NB4 (cell line): ENCODE results near the gene PHACTR3.

Source experiments
- MYC ChIP-seq: IDR thresholded peaks from 2 replicates; pipeline ENCODE4 v1.6.1; 2011; ENCODE audit warnings: low read depth, low read length
- POLR2A ChIP-seq: IDR thresholded peaks from 2 replicates; pipeline ENCODE4 v1.6.1; 2011; ENCODE audit warnings: mild to moderate bottlenecking; ENCODE audit not compliant: insufficient read length; ENCODE audit errors: extremely low read depth
- TF ChIP-seq, protein P1 (sequence below): IDR thresholded peaks from one replicate; pipeline ENCODE4 v1.5.1; 2012; ENCODE audit warnings: low read depth, low read length
- TF ChIP-seq, protein P2 (sequence below): IDR thresholded peaks from 2 replicates; pipeline ENCODE4 v1.6.1; 2011; ENCODE audit warnings: low read depth, low read length

DNA sequence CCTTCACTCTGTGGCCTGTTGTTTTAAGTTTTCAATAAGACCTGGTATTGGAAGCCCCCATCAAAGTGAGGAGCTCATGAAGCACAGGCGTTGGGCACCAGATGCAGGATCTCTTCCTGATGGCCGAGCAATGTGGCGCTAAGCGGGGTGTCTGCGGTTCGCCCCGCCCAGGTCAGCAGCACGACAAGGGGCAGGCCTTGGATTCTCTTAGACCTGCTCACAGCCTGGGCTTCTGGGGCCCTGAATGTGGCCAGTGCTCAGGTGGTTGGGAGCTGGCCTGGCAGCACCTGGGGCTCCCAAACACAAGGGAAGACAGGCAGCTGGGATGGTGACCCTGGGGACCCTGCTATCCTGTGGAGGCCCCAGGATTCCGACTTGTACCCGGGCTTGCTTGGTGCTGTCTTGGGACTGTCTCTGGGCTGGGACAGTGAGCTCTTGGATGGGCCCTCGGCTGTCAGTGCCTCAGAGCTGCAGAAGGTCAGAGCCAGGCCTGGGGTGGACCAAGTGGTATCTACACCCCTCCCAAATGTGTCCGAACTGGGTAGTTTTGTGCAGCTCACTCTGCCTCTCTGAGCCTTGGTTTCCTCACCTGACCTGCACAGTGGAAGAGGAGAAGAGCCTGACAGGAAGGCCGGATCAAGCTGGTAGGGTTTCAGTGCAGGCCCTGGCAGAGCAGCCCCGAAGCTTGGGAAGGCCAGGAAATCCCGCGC, 69.1 kb downstream of the PHACTR3 start:
- TF ChIP-seq, protein P1, sequence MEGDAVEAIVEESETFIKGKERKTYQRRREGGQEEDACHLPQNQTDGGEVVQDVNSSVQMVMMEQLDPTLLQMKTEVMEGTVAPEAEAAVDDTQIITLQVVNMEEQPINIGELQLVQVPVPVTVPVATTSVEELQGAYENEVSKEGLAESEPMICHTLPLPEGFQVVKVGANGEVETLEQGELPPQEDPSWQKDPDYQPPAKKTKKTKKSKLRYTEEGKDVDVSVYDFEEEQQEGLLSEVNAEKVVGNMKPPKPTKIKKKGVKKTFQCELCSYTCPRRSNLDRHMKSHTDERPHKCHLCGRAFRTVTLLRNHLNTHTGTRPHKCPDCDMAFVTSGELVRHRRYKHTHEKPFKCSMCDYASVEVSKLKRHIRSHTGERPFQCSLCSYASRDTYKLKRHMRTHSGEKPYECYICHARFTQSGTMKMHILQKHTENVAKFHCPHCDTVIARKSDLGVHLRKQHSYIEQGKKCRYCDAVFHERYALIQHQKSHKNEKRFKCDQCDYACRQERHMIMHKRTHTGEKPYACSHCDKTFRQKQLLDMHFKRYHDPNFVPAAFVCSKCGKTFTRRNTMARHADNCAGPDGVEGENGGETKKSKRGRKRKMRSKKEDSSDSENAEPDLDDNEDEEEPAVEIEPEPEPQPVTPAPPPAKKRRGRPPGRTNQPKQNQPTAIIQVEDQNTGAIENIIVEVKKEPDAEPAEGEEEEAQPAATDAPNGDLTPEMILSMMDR = no peak
- no peak for TF ChIP-seq POLR2A
- TF ChIP-seq MYC = no peak
- TF ChIP-seq, protein P2, sequence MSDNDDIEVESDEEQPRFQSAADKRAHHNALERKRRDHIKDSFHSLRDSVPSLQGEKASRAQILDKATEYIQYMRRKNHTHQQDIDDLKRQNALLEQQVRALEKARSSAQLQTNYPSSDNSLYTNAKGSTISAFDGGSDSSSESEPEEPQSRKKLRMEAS = no peak
